ENCODE results near the gene COX4I1. TPM values are rescaled to one million over a fixed set of nuclear protein-coding genes. Genes with fewer than 3 reads are reported as not detected.
"Not testable (repeated sequence)": the region's sequence is repeated elsewhere in the genome, so short reads cannot be mapped to it uniquely, and the experiment has no call there.

Gene COX4I1
- total RNA-seq, 2 experiments from 2014 or later = 515 to 543 TPM

DNA sequence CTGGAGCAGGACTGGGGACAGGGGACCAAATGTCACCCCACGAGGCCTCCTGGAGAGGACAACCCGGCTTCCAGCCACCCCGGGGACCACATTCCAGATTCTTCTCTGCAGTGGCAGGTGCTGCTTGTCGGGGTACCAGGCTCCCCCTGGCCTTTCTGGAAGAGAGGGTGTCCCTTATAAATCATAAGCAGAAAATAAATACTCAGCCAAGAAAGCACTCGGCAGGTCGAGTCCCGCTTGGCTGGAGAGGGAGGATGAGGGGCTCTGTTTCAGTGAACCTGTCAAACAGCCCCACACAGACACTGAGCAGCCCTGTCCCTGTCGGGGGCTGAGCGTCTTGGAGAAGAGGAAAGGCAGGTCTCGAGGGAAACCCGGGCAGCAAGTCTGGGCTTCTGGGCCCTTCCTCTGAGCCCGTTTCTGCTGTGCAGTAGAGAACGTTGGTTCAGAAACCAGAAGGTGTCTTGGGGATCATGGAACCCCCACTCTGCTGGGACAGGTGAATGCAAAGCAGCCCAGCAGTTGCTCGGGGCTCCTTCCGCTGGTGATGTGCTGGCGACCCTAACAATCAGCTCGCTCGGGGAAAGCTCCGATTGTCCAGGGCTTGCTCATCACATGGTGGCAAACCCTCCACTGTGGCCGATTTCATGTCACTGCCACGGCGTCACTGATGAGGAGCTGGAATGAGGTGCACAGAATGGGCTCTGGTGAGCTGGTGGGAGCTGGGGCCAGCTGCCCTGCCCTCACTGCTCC is 36.6 kb downstream of the COX4I1 start:
- Mint-ChIP-seq H3K4me3 (no peak overlapping the region), H3K27me3 (peaks cover 34% of the 10 kb centered on the region), H3K36me3 (ENCODE audit: low read depth) (no peaks in the 10 kb centered on the region), H3K9me3 (peaks cover 2% of the 10 kb centered on the region), H3K4me1 (ENCODE audit: low read depth) (no peaks in the 10 kb centered on the region), H3K27ac (no peak overlapping the region)
- intact Hi-C loops (cut with micrococcal nuclease) = no loop called here
- ATAC-seq (no peak), DNase-seq (no peak)
- ChIA-PET CTCF (interaction anchor here (1.1 to 1.6 kb wide), 3 partner anchors 12 to 64 kb away, joined by 3 to 9 read pairs (median 3); no protein-coding TSS in a partner anchor), POLR2A (no interaction called here)
- TF ChIP-seq, protein P1, sequence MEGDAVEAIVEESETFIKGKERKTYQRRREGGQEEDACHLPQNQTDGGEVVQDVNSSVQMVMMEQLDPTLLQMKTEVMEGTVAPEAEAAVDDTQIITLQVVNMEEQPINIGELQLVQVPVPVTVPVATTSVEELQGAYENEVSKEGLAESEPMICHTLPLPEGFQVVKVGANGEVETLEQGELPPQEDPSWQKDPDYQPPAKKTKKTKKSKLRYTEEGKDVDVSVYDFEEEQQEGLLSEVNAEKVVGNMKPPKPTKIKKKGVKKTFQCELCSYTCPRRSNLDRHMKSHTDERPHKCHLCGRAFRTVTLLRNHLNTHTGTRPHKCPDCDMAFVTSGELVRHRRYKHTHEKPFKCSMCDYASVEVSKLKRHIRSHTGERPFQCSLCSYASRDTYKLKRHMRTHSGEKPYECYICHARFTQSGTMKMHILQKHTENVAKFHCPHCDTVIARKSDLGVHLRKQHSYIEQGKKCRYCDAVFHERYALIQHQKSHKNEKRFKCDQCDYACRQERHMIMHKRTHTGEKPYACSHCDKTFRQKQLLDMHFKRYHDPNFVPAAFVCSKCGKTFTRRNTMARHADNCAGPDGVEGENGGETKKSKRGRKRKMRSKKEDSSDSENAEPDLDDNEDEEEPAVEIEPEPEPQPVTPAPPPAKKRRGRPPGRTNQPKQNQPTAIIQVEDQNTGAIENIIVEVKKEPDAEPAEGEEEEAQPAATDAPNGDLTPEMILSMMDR (IDR thresholded peaks at IDR 0.05) = no peak

DNA sequence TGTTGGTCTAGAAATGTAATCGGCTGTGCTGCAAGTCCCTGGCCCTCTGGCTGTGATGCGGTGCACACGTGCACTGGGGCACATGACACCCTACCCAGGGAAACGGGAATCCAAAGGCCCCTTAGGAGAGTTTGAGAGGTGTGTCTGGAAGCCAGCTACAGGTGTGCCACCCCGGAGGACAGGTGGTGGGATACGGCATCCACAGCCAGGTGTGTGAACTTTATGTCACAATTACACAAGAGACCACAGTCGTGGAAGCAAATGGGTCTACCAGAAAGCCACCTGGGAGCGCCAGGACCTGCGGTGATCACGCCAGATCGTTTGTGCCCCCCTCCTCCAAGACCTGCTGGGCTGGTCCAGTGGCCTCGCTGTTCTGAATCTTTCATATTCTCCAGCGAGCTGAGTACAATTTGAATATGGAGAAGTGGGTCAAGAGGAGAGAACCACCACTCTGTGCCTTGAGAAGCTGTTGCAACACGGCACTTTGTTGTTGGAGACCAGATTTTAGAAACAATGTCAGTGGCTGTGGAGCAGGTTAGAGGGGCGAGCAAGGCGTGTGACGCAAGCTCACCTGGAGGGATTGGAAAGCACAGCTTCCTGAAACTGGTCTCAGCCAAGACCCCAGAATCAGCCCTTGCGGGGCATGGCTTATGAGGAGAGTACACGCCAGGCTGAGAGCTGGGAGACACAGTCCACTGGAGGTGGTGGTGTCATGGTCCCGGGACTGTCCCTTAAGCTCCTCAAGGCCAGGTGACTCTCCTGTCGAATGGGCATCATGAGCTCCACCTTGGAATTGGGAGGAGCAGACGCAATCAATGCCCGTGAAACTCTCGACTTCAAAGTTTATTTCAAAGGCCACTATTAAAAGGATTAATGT is 37.4 kb downstream of the COX4I1 start:
- H3K4me3 Mint-ChIP-seq = no peak overlapping the region
- ATAC-seq = no peak
- H3K27ac Mint-ChIP-seq = no peak overlapping the region
- H3K4me1 Mint-ChIP-seq (ENCODE audit: low read depth) = no peaks in the 10 kb centered on the region
- intact Hi-C loops (cut with micrococcal nuclease) = no loop called here
- TF ChIP-seq, protein P1 (IDR thresholded peaks at IDR 0.05) = no peak
- ChIA-PET POLR2A (interaction anchor here (0.5 to 0.6 kb wide), 2 partner anchors 8 to 255 kb away, joined by 3 to 5 read pairs; no protein-coding TSS in a partner anchor), CTCF (interaction anchor here (1.1 to 1.6 kb wide), 5 partner anchors 11 to 66 kb away, joined by 3 to 9 read pairs (median 3); no protein-coding TSS in a partner anchor)
- H3K9me3 Mint-ChIP-seq = peaks cover 2% of the 10 kb centered on the region
- H3K27me3 Mint-ChIP-seq = peaks cover 27% of the 10 kb centered on the region
- no peak for DNase-seq
- H3K36me3 Mint-ChIP-seq (ENCODE audit: low read depth) = no peaks in the 10 kb centered on the region

GRCh38 chr16:85837654-85838053 is 38.2 kb downstream of the COX4I1 start:
- not testable (repeated sequence) for H3K9me3 Mint-ChIP-seq
- peaks cover 24% of the 10 kb centered on the region for H3K27me3 Mint-ChIP-seq
- CTCF ChIA-PET = interaction anchor here (1.1 to 1.6 kb wide), 5 partner anchors 16 to 65 kb away, joined by 3 to 9 read pairs (median 3); no protein-coding TSS in a partner anchor

DNA sequence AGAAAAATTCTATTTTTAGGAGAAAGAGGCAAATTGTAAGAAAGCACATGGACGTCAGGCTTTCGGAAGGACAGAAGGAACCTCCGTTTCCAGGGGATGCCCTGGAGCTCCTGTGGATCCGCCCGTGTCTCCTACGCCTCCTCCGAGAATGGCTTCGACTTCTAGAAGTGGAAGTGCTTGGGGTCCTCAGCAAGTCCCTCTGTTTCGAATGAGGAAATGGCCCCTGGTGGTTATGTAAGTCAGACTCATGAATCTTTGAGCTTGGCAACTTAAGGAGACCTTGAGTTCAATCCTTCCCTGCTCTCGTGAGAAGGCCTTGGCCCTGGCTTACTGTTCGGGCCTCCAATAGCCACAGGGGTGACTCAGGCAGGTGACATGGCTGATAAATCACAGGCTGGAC is 38.9 kb downstream of the COX4I1 start:
- Mint-ChIP-seq H3K36me3 (ENCODE audit: low read depth) (no peaks in the 10 kb centered on the region), H3K9me3 (peaks cover 2% of the 10 kb centered on the region), H3K27me3 (peaks cover 16% of the 10 kb centered on the region), H3K4me1 (ENCODE audit: low read depth) (no peaks in the 10 kb centered on the region), H3K4me3 (no peak overlapping the region), H3K27ac (no peak overlapping the region)
- CTCF ChIA-PET = interaction anchor here (1.1 to 1.5 kb wide), 3 partner anchors 17 to 19 kb away, joined by 3 to 4 read pairs (median 3); no protein-coding TSS in a partner anchor
- TF ChIP-seq, protein P1 (IDR thresholded peaks at IDR 0.05) = no peak
- no peak for DNase-seq
- ATAC-seq = no peak
- intact Hi-C loops (cut with micrococcal nuclease) = no loop called here
- POLR2A ChIA-PET = no interaction called here

More at GRCh38 chr16:85837654-85838053, 38.2 kb downstream of the COX4I1 start:
- H3K4me3 Mint-ChIP-seq; H3K36me3 Mint-ChIP-seq (ENCODE audit: low read depth); DNase-seq; ATAC-seq; H3K27ac Mint-ChIP-seq; intact Hi-C loops (cut with micrococcal nuclease); H3K4me1 Mint-ChIP-seq (ENCODE audit: low read depth): not testable (repeated sequence)
- POLR2A ChIA-PET = interaction anchor here (0.5 kb wide), 1 partner anchor 9 kb away, joined by 3 read pairs; no protein-coding TSS in a partner anchor

GRCh38 chr16:85838876-85839585 is 39.5 kb downstream of the COX4I1 start:
- ChIA-PET POLR2A (no interaction called here), CTCF (interaction anchor here (1.1 to 1.5 kb wide), 3 partner anchors 17 to 20 kb away, joined by 3 to 4 read pairs (median 3); no protein-coding TSS in a partner anchor)
- Mint-ChIP-seq H3K36me3 (ENCODE audit: low read depth) (no peaks in the 10 kb centered on the region), H3K9me3 (no peaks in the 10 kb centered on the region), H3K4me1 (ENCODE audit: low read depth) (no peaks in the 10 kb centered on the region), H3K4me3 (no peak overlapping the region), H3K27me3 (peaks cover 13% of the 10 kb centered on the region), H3K27ac (no peak overlapping the region)
- intact Hi-C loops (cut with micrococcal nuclease) = no loop called here
- TF ChIP-seq, protein P1 (IDR thresholded peaks at IDR 0.05) = no peak
- ATAC-seq (no peak), DNase-seq (no peak)

All from activated CD8-positive, alpha-beta T cell treated with anti-CD3 and anti-CD28 coated beads for 36 hours (primary cell).